GM19328 (cell line): ENCODE measurements around the gene FAM117A.
"Not testable (repeated sequence)": the region's sequence is repeated elsewhere in the genome, so short reads cannot be mapped to it uniquely, and the experiment has no call there.

ENCODE experiments used
- ATAC-seq: cut with Tn5 transposase; IDR thresholded peaks from one replicate; pipeline ENCODE4 v1.9.1; 2021; ENCODE audit warnings: mild to moderate bottlenecking, moderate library complexity; ENCODE audit not compliant: unreplicated experiment

Gene FAM117A

DNA sequence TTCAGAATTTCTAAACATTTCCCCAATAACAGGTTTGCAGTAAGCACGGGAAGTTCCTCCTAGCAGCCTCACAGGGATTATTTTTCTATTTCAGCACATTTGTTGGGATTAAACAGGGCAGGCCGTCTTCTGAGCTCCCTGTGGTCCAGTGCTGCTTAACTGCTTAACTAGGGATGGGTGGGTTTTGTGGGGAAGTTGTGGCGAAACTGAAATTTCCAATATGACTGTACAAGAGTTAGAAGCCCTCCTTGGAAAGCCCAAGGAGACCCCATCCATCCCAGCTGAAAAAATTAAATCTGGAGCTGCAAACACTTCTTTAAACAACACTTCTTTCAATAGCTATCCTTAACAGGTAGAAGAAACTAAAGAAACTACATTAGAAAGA lies 22.2 kb downstream of the FAM117A start:
- no peak for ATAC-seq

- no peak for ATAC-seq
These were observed 22.8 kb downstream of the FAM117A start for GRCh38 chr17:49741009-49741691.

DNA sequence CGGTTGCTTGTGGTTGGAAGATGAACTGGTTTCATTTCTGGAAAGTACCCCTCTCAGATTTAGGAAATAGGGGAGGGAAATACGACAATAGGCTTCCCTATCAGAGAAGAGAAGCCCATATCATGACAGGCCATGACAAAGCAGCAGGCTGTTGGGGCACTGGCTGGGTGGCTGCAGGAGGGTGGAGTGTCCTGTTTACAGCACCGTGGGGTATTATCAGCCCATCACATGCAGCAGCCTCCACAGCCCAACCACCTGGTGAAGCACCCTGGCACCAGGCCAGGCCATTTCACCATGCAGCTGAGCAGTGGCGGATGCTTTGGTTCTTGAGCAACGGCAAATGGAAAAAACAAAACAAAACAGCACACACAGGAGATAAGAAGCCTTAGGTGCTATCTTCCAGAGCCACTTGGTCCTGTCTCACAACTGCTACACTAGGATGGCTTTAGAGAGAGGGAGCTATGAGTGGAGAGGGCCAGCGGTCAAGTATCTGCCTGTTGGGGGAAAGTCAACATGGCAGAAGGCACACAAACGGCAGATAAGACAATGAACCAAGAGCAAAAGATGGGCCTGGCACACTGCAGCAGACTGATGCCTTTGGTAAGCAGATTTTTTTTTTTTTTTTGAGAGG lies 24.2 kb downstream of the FAM117A start:
- ATAC-seq, result no peak

- ATAC-seq, result no peak
These were observed 25.3 kb downstream of the FAM117A start for GRCh38 chr17:49738456-49739163.

DNA sequence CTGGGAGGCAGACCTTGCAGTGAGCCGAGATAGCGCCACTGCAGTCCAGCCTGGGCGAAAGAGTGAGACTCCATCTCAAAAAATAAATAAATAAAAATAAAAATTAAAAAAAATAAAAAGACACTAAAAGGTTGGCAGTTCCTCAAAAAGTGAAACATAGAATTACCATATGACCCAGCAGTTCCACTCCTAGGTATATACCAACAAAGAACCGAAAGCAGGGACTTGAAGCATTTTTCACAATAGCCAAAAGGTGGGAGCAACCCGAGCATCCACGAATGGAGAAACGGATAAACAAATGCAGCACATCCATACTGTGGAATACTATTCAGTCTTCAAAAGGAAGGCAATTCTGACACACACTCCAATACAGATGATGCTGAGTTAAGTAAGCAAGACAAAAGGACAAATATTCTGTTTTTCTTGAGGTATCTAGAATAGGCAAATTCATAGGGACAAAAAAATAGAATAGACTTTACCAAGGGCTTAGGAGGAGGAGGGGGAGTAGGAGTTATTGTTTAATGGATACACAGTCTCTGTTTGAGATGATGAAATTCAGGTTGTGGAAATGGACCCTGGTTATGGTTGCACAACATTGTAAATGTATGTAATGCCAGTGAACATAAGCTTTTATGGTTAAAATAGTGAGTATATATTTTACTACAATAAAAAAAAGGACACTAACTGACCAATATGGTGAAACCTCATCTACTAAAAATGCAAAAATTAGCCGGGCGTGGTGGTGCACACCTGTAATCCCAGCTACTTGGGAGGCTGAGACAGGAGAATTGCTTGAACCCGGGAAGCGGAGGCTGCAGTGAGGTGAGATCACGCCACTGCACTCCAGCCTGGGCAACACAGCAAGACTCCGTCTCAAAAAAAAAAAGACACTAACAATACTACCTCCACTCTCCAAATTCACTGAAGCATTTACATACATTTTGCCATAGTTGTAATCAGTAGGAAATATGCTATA lies 29.1 kb downstream of the FAM117A start:
- ATAC-seq, result no peak

- ATAC-seq, result no peak
These were observed 32.5 kb downstream of the FAM117A start for GRCh38 chr17:49731435-49731831.

GRCh38 chr17:49730785-49731434 lies 33.0 kb downstream of the FAM117A start:
- no peak for ATAC-seq

DNA sequence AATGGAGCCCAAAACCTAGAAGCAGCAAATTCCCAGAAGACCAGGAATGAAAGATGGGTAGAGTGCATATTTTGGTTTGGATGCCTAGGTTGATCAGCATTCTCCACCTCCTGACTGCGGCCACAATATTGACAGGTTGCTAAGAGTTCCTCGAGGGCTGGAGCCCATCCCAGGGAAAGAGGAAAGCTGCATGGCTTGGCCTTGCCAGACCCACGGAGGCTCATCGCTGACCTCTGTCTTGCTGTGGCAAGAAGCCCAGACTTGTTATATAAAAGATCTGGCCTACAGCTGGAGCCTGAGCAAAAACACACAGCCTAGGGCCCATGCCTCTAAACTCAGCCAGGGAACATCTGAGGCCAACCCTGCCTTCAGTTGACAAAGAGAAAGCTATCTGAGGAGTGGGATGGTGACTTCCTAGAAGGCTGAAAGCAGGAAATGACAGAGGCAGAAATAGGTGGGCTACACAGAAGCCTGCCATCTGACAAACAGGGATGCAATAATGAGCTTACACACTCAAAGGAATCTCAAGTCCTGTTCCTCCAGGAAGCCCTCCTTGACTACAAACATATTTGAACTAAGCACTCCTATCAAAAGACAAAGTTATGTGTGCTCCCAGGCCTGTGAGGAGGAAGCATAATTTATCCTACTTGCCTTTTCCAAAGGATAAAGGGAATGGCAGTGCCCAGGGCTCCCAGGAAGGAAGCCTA lies 33.7 kb downstream of the FAM117A start:
- no peak for ATAC-seq

DNA sequence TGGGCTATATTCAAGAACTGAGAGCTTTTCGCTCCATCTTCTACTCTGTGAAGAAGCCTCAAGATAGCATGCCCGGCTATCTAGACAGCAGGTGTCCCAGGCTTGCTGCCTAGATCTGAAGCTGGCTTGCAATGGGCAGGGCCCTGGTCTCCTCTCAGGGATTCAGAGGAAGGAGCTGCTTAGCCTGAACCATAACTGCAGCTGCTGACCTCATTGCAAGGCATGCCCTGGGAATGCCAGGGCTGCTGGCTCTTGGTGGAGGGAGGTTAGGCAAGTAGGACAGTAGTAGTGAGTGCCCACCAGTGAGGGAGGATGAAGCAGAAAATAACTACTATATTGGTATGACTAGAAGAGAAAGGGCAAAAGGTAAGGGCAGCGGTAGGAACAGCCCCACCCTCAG lies 34.9 kb downstream of the FAM117A start:
- no peak for ATAC-seq

GRCh38 chr17:49728425-49728824 lies 35.5 kb downstream of the FAM117A start:
- ATAC-seq, result no peak

- ATAC-seq, result no peak
These were observed 36.6 kb downstream of the FAM117A start for GRCh38 chr17:49727380-49727779.

- no peak for ATAC-seq
These were observed 38.3 kb downstream of the FAM117A start for GRCh38 chr17:49725452-49726130.

DNA sequence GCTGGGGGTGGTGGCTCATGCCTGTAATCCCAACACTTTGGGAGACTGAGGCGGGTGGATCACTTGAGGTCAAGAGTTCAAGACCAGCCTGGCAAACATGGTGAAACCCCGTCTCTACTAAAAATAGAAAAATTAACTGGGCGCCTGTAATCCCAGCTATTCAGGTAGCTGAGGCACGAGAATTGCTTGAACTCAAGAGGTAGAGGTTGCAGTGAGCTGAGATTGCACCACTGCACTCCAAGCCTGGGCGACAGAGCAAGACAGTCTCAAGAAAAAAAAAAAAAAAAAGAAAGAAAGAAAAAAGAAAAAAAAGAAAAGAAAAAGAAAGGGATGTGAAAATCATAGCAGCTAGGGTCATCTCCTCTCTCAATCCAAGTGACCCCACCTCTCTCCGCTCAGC lies 39.4 kb downstream of the FAM117A start:
- not testable (repeated sequence) for ATAC-seq

- ATAC-seq, result no peak
These were observed 40.5 kb downstream of the FAM117A start for GRCh38 chr17:49723423-49723822.

GRCh38 chr17:49722066-49722465 lies 41.9 kb downstream of the FAM117A start:
- no peak for ATAC-seq

- no peak for ATAC-seq
These were observed 46.5 kb downstream of the FAM117A start for GRCh38 chr17:49717371-49717861.

- ATAC-seq, result no peak
These were observed 47.1 kb downstream of the FAM117A start for GRCh38 chr17:49716668-49717364.

- ATAC-seq, result no peak
These were observed 48.1 kb downstream of the FAM117A start for GRCh38 chr17:49715717-49716279.
